AG10803 (cell line): ENCODE data around the gene FYB1.
A peak's percentile ranks its signal among the peaks of the same experiment; 100 is the strongest.

Source experiments
- DNase-seq: peaks from one replicate; pipeline ENCODE4 v3.0.0; 2010; ENCODE audit warnings: low read depth
- H3K4me3 ChIP-seq: 2 replicates; pipeline ENCODE4 v1.5.1; 2011; ENCODE audit warnings: mild to moderate bottlenecking, low read length, control low read depth
- TF ChIP-seq, protein P1 (sequence below): conservative IDR thresholded peaks from 2 replicates; pipeline ENCODE4 v1.5.1; 2011; ENCODE audit warnings: mild to moderate bottlenecking, low read length, control low read depth, inconsistent platforms

The FYB1 gene

DNA sequence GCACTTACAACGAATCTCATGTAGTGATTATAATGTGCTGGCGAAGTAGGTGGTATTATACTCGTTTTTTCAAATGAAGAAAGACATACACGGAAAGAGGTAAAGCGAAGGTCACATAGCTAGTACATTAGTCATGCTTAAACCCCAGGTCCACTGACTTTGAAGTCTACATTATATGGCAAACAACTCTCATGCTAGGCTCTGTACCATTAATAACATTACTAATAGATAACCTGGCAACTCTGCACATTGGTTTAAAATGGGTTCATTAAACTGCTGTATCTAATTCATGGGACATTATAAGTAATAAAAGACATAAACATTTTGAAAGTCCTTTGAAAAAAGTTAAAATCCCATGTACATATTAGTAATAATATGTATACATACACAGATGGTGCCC, 21.2 kb downstream of the FYB1 start:
- H3K4me3 ChIP-seq: no peak overlapping the region
- DNase-seq: no peak
- TF ChIP-seq, protein P1, sequence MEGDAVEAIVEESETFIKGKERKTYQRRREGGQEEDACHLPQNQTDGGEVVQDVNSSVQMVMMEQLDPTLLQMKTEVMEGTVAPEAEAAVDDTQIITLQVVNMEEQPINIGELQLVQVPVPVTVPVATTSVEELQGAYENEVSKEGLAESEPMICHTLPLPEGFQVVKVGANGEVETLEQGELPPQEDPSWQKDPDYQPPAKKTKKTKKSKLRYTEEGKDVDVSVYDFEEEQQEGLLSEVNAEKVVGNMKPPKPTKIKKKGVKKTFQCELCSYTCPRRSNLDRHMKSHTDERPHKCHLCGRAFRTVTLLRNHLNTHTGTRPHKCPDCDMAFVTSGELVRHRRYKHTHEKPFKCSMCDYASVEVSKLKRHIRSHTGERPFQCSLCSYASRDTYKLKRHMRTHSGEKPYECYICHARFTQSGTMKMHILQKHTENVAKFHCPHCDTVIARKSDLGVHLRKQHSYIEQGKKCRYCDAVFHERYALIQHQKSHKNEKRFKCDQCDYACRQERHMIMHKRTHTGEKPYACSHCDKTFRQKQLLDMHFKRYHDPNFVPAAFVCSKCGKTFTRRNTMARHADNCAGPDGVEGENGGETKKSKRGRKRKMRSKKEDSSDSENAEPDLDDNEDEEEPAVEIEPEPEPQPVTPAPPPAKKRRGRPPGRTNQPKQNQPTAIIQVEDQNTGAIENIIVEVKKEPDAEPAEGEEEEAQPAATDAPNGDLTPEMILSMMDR: no peak

DNA sequence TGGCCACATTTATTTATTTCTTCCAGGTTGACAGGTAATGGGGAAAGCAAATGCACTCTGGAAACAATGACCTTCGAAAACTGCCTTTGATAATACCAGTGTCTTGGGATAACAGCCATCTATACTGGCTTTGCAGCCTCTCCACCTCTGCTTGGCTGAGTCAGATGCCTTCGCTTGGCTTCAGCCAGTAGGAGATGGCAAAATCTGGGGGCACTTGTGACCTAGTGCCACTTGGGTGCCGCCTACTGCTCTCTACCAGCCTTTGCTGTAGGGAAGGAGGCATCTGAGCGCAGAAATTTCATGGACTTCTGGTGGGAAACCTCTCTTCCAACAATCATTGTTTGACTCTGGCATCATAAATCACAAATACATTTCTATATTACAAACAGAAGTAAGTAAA, 21.8 kb downstream of the FYB1 start:
- TF ChIP-seq, protein P1: no peak
- no peak for DNase-seq
- H3K4me3 ChIP-seq: no peak overlapping the region

DNA sequence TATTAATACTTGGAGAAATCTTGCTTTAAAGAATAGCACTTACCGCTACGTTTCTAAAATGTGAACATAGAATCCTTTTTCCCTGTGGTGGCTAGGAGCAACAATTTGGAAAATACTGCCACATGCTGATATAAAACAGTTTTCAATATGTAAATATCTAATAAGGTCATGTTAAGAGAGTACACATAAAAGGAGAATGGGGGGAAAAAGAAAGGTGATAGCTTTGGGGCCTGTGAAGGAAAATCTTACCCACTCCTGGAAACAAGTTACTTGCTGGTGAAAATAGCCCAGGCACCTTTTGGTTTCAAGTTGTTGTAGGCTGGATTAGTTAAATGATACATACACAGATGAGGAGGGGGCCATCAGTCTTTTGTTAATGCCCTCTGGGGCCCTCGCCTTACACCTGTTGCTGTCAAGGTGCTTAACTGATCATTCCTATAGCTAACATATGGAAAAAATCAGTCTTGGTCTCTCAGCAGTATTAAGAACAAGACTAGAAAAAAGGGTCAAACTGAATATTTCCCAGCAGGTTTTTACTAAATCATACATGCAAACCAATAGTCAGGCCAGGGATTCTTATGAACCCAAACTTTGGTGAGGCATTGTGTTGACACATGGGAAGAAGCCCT, 24.1 kb downstream of the FYB1 start:
- DNase-seq: no peak
- TF ChIP-seq, protein P1: no peak
- no peak overlapping the region for H3K4me3 ChIP-seq

DNA sequence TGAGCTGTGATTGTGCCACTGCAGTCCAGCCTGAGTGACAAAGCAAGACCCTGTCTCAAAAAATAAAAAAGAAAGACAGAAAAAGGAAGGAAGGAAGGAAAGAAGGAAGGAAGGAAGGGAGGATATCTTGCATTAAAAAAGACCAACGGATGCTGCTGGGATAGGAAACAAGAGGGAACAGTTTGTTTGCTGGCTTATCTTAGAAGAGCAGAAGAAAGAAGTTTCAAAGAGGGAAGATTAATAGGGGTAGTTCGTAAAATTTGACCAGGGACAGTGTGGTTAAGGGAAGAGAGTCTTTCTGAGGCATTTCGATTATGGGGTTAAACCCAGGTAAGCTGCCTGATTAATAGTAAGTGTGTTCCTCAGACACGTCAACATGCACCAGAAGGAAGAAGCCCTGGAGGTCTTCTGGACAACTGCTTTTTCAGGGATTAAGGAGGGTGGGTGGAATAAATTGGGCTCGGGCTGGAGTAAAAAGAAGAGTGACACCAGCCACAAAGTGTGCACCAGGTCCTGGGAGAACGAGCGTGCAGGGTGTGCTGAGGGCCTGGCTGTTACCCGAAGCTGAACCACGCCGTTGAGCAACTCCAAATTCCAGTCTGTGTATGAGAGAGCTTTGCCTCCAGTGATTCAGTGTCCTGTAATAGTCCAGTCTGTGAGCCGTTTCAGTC, 24.8 kb downstream of the FYB1 start:
- H3K4me3 ChIP-seq: no peak overlapping the region
- TF ChIP-seq, protein P1: no peak
- DNase-seq: peak; percentile 82

DNA sequence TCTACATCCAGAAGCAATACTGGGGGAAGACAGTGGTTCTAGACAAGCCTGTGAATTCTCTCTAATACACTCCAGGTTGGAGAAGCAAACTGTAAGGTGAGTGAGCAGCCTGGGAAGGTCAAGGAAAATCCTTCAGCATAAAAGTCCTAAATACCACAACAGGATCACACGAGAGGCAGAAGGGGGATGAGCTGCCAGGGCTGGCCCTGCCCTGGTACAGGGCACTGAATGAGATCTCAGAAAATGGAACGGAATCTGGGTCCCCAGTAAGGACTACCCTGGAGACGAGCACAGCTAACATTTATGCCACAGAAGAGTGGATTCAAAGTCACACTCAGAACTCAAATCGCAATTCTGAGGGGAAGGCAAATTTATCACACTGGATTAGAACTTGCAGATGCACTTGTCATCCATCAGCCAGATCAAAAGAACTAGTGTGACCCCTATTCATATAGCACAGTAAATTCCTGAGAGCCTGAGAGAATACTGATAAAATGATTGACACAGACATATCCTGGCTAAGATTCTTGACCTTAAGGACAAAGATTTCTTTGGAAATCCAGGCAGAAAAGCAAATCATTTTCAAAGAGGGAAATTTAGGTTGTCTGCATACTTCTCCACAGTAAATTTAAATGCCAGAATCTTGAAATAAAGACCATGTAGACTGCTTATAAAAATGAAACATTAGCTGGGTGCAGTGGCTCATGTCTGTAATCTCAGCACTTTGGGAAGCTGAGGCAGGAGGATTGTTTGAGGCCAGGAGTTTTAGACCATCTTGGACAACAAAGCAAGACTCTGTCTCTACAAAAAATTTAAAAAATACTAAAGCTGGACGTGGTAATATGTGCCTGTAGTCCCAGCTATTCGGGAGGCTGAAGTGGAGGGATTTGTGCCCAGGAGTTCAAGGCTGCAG, 25.6 kb downstream of the FYB1 start:
- DNase-seq: no peak
- TF ChIP-seq, protein P1: no peak
- H3K4me3 ChIP-seq: no peak overlapping the region

DNA sequence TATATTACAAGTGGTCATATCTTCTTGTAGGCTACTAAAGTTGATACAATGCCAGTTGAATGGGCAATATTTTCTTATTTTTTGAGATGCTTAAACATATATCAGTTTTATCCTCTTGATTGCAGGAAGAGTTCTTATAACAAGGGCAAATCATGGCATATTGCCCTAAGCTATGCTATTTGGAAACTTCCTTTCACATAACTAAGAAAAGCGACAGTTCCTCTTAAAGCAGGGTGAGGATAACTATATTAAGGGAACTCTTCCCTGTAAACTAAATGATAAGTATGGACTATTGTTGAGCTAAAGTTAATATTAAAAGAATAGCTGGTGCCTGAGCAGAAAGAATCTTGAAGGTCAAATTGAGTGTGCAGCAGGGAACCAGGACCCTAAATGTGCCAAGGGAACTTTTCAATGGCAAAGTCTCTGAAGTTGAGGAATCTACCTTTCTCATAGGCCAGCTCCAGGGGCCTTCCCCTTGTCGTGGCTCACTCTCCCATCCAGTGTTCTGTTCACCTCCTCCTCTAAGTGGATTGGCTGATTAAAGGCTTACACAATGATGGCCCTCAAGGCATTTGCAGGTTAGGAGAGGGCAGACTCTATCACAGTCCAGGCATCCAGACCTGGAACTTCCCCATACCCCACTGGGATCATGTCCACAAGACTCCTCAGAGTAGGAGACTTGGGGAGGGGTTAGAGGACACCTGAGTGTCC, 26.8 kb downstream of the FYB1 start:
- TF ChIP-seq, protein P1: no peak
- DNase-seq: no peak
- no peak overlapping the region for H3K4me3 ChIP-seq
